Small intestine (tissue), 7 donors: ENCODE data around the gene KDR. TPM values are rescaled to one million over a fixed set of nuclear protein-coding genes. Genes with fewer than 3 reads are reported as not detected.

Experiments
- DNase-seq, 2 donors: peaks; one replicate each; pipeline versions ENCODE4 v3.0.0 to v3.0.0-alpha.2; 2013
- FAIRE-seq: peaks from 2 replicates; lab custom pipeline; 2012; peaks lifted over from hg19 to GRCh38; lab: Jason Lieb, UNC
- H3K27ac ChIP-seq, 3 donors: one replicate each; pipeline ENCODE4 v1.5.1; 2013; ENCODE audit warnings: low read length in 2 of 3, mild to moderate bottlenecking in 2 of 3, control low read depth in 1 of 3, inconsistent platforms in 1 of 3, low read depth in 1 of 3, moderate library complexity in 1 of 3
- H3K27me3 ChIP-seq, 3 donors: one replicate each; pipeline ENCODE4 v1.6.1; 2013; ENCODE audit warnings: low read length in 3 of 3, inconsistent platforms in 1 of 3; ENCODE audit not compliant: control insufficient read depth in 3 of 3, insufficient read depth in 3 of 3
- H3K36me3 ChIP-seq, 3 donors: one replicate each; pipeline ENCODE4 v1.6.1; 2013; ENCODE audit warnings: low read length in 3 of 3, inconsistent platforms in 1 of 3, low read depth in 1 of 3, mild to moderate bottlenecking in 1 of 3, moderate library complexity in 1 of 3; ENCODE audit not compliant: control insufficient read depth in 3 of 3, insufficient read depth in 2 of 3
- H3K4me1 ChIP-seq, 3 donors: one replicate each; pipeline ENCODE4 v1.6.1; 2013; ENCODE audit warnings: low read length in 2 of 3, inconsistent platforms in 1 of 3, low read depth in 1 of 3, mild to moderate bottlenecking in 1 of 3, moderate library complexity in 1 of 3; ENCODE audit not compliant: control insufficient read depth in 3 of 3, insufficient read depth in 2 of 3
- H3K4me3 ChIP-seq, 3 donors: one replicate each; pipeline ENCODE4 v1.5.1; 2013; ENCODE audit warnings: low read length in 3 of 3, control low read depth in 1 of 3, inconsistent platforms in 1 of 3, low read depth in 1 of 3, mild to moderate bottlenecking in 1 of 3, moderate library complexity in 1 of 3
- H3K9me3 ChIP-seq, 2 donors: one replicate each; pipeline ENCODE4 v1.6.1; 2013; ENCODE audit warnings: low read depth in 1 of 2, low read length in 1 of 2; ENCODE audit not compliant: control insufficient read depth in 2 of 2, insufficient read depth in 1 of 2
- WGBS, 3 donors: extraction: QIAGEN DNeasy Blood & Tissue Kit; methylation state at CpG; one replicate each; pipeline ENCODE4 v1.1.7; 2013; 5-methylcytosine and 5-hydroxymethylcytosine counted together
- polyA plus RNA-seq, 4 donors: library from polyadenylated mRNA; stranded (reverse) in 3 of 4; unstranded in 1 of 4; fragments of 200-250 nt in 3 of 4; fragments of 120-200 nt in 1 of 4; gene quantifications; one replicate each; pipeline versions ENCODE4 v1.2.1 to v1.2.3, GENCODE V29; 2013
- donor health status: healthy with polysubstance abuse.
- donor health status: control.
- donor health status: control.
- donor health status: Bipolar disorder and iron deficiency.
- donor health status: healthy.

The KDR gene
- polyA plus RNA-seq, 4 donors: 0.22 to 8.3 (median 4.0) TPM

DNA sequence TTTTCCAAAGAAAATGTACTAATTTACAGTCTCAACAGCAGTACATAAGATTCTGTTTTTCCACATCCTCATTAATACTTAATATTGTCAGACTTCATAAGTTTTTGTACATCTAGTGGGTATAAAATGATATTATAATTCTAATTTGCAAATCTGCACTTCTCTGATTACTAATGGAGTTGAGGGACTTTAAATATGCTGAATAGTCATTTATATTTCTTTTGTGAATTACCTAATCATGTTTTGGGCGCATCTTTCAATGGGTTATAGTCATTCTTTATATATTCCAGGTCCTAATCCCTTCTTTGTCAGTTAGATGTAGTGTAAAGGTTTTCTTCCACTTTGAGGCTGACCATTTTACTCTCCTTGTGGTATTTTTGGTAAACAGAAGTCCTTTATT is 96.1 kb downstream of the KDR start:
- Histone ChIP-seq H3K4me1 (peaks cover 0 to 7% (median 0%) of the 10 kb centered on the region in 3 donors), H3K4me3 (no peak overlapping the region), H3K36me3 (no peaks in the 10 kb centered on the region), H3K27ac (no peak overlapping the region), H3K9me3 (no peaks in the 10 kb centered on the region), H3K27me3 (no peaks in the 10 kb centered on the region)
- 80 to 91% (median 81%) methylated on average over 1 of the region's 1 CpG for WGBS, 3 donors
- no peak for DNase-seq
- FAIRE-seq: no peak

Other genes starting within 250 kb of the KDR start
- gene SRD5A3, start 220.6 kb upstream of the KDR start, polyA plus RNA-seq: 10 to 100 TPM in 1 of 4 donors, 1 to 10 TPM in 3; 4.6 to 21.9 (median 9.5) TPM